ENCODE results near the gene CDR2.

The CDR2 gene

DNA sequence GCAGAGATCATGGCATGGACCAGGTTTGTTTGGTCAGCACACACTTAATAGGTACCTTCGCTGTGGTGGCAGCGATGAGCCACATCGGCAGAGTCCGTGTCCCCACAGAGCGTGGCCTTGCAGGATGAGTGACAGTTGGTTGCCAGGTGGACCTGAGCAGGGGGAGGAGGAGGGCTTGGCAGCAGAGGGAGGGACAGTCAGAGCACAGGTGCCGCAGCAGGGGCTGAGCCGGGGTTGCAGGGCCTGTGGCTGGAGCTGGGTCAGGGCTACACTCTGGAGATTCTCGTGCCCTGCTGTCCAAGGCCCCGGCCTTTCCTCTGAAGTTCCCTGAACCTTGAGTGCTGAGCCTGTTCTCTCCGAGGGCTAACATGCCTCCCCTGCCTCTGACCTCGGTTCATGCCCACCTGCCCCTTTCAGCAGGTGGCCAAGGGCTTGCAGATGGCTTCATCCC lies 52.4 kb downstream of the CDR2 start:
- H3K9ac ChIP-seq (ENCODE audit: insufficient read length), result no peak overlapping the region

DNA sequence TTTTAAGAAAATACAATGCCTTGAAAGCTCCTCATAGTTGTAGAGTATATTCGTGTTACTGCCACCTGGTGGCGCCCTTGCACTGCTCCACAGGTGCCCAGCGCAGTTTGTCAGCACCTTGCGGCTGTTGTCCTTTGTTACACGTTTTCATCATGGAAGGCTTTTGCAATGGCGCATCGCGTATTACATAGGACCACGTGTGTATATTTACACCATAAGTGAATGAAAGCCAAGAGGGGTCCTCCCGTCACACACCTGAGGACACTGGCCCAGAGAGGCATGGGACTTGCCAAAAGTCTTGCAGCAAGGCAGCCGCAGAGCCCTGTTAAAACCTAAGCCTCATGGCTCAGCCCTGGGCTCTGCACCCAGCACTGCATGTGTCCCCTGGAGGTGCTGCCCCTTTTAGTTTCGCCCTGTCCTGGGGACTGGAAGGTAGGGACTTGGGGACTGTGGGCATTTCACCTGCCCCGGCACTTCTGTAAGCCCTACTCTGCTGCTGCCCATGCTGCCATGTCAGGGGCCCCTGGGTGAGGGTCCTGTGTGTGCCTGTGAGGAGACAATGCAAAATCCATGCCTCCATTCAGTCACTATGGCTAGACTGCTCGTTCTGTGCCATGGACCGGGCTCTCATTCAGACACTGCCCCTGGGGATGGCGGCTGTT lies 52.9 kb downstream of the CDR2 start:
- no peak overlapping the region for H3K9ac ChIP-seq (ENCODE audit: insufficient read length)
- H3K9me3 ChIP-seq (ENCODE audit: low read depth, low read length), result no peaks in the 10 kb centered on the region
- no peak overlapping the region for H3K27ac ChIP-seq
- DNase-seq (ENCODE audit: low read depth, low spot score), result no peak
- no peak for TF ChIP-seq POLR2AphosphoS5 (IDR thresholded peaks at IDR 0.05; ENCODE audit: borderline replicate concordance, low read depth, low read length)
- no peak for TF ChIP-seq EZH2 (IDR thresholded peaks at IDR 0.05)
- no peak for TF ChIP-seq FOXP2 (optimal IDR thresholded peaks at IDR 0.05; ENCODE audit: control extremely low read depth, extremely low read length, insufficient read depth)
- H3K4me3 ChIP-seq, result no peak overlapping the region
- peaks cover 71% of the 10 kb centered on the region for H3K36me3 ChIP-seq (ENCODE audit: insufficient read depth, low read length)

More for the DNA sequence above, 52.4 kb downstream of the CDR2 start:
- Histone ChIP-seq H3K9me3 (ENCODE audit: low read depth, low read length) (no peaks in the 10 kb centered on the region), H3K4me3 (no peak overlapping the region), H3K27ac (no peak overlapping the region), H3K36me3 (ENCODE audit: insufficient read depth, low read length) (peaks cover 72% of the 10 kb centered on the region)
- DNase-seq (ENCODE audit: low read depth, low spot score), result no peak
- TF ChIP-seq POLR2AphosphoS5 (IDR thresholded peaks at IDR 0.05; ENCODE audit: borderline replicate concordance, low read depth, low read length) (no peak), EZH2 (IDR thresholded peaks at IDR 0.05) (no peak), FOXP2 (optimal IDR thresholded peaks at IDR 0.05; ENCODE audit: control extremely low read depth, extremely low read length, insufficient read depth) (no peak)

DNA sequence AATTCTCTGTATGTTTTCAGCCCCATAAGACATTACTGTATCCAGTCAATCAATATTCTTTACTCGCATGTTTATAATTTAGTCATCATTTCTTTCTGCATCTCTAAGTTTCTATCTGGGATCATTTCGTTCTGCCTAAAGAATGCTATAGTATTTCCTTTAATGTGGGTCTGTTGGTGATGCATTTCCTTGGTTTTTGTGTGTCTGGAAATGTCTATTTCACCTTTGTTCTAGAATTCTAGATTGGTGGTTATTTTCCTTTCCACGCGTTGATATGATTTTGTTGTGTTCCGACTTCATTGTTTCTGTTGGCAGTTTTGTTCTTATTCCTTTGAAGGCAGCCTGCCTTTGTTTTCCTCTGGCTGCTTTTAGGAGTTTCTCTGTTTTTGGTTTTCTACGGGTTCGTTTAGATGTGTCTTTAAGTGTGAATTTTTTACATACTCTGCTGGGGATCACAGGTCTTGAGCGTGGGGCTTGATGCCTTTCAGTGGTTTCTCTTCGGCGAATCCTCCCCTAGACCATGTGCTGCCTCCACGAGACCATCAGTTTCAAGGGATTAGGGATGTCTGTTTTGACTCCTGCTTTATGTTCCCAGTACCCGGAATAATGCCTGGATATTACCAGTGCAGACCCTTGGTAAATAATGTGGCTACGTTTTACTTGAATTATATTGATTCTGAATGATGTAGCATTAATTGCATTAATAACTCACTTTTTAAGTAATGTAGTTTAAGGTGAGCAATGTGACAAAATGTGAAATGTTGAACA lies 53.7 kb downstream of the CDR2 start:
- Histone ChIP-seq H3K27ac (no peak overlapping the region), H3K36me3 (ENCODE audit: insufficient read depth, low read length) (peaks cover 76% of the 10 kb centered on the region), H3K4me3 (no peak overlapping the region), H3K9ac (ENCODE audit: insufficient read length) (no peak overlapping the region), H3K9me3 (ENCODE audit: low read depth, low read length) (no peaks in the 10 kb centered on the region)
- DNase-seq (ENCODE audit: low read depth, low spot score), result no peak
- TF ChIP-seq EZH2 (IDR thresholded peaks at IDR 0.05), result no peak
- no peak for TF ChIP-seq FOXP2 (optimal IDR thresholded peaks at IDR 0.05; ENCODE audit: control extremely low read depth, extremely low read length, insufficient read depth)
- TF ChIP-seq POLR2AphosphoS5 (IDR thresholded peaks at IDR 0.05; ENCODE audit: borderline replicate concordance, low read depth, low read length), result no peak

DNA sequence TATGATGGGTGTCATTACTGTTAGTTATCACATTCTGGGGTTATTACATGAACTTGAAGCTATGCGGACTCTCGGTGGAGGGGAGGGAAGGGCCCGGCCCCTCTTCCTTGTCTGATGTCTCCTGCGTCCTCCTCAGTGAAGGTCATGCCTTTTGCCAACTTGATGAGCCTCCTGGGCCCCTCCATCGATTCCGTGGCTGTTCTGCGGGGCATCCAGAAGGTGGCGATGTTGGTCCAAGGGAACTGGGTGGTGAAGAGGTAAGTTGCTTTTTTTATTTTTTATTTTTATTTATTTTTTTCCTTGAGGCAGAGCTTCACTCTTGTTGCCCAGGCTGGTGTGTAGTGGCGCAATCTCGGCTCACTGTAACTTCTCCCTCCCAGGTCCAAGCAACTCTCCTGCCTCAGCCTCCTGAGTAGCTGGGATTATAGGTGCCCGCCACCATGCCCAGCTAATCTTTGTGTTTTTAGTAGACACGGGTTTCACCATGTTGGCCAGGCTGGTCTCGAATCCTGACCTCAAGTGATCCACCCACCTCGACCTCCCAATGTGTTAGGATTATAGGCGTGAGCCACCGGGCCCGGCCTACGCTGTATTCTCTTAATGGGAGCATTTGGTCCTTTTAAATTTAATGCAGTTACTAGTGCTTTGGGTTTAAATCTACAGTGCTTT lies 55.6 kb downstream of the CDR2 start:
- no peak overlapping the region for H3K27ac ChIP-seq
- no peak for DNase-seq (ENCODE audit: low read depth, low spot score)
- TF ChIP-seq POLR2AphosphoS5 (IDR thresholded peaks at IDR 0.05; ENCODE audit: borderline replicate concordance, low read depth, low read length), result no peak
- no peak for TF ChIP-seq EZH2 (IDR thresholded peaks at IDR 0.05)
- no peak for TF ChIP-seq FOXP2 (optimal IDR thresholded peaks at IDR 0.05; ENCODE audit: control extremely low read depth, extremely low read length, insufficient read depth)
- H3K9me3 ChIP-seq (ENCODE audit: low read depth, low read length), result no peaks in the 10 kb centered on the region
- peaks cover 72% of the 10 kb centered on the region for H3K36me3 ChIP-seq (ENCODE audit: insufficient read depth, low read length)
- H3K9ac ChIP-seq (ENCODE audit: insufficient read length), result no peak overlapping the region
- no peak overlapping the region for H3K4me3 ChIP-seq

DNA sequence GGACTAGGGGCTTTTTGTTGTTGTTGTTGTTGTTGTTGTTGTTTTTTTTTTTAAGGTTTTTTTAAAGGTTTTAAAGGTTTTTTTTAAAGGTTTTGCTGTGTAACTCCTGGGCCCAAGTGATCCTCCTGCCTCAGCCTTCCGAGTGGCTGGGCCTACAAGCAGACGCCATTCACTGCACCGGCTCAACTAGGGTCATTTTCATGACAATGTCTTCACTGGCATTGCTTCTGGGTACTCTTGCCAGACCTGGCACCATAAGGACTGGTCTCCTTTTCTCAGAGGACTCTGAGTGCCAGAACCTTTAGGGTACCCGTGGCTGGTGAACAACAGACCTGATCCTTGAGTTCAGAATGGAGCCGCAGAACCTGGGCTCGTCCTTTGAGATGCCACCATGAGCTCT lies 56.8 kb downstream of the CDR2 start:
- Histone ChIP-seq H3K27ac (no peak overlapping the region), H3K9me3 (ENCODE audit: low read depth, low read length) (no peaks in the 10 kb centered on the region), H3K9ac (ENCODE audit: insufficient read length) (no peak overlapping the region), H3K36me3 (ENCODE audit: insufficient read depth, low read length) (peaks cover 71% of the 10 kb centered on the region), H3K4me3 (no peak overlapping the region)
- TF ChIP-seq EZH2 (IDR thresholded peaks at IDR 0.05), result no peak
- TF ChIP-seq POLR2AphosphoS5 (IDR thresholded peaks at IDR 0.05; ENCODE audit: borderline replicate concordance, low read depth, low read length), result no peak
- no peak for TF ChIP-seq FOXP2 (optimal IDR thresholded peaks at IDR 0.05; ENCODE audit: control extremely low read depth, extremely low read length, insufficient read depth)
- DNase-seq (ENCODE audit: low read depth, low spot score), result no peak

DNA sequence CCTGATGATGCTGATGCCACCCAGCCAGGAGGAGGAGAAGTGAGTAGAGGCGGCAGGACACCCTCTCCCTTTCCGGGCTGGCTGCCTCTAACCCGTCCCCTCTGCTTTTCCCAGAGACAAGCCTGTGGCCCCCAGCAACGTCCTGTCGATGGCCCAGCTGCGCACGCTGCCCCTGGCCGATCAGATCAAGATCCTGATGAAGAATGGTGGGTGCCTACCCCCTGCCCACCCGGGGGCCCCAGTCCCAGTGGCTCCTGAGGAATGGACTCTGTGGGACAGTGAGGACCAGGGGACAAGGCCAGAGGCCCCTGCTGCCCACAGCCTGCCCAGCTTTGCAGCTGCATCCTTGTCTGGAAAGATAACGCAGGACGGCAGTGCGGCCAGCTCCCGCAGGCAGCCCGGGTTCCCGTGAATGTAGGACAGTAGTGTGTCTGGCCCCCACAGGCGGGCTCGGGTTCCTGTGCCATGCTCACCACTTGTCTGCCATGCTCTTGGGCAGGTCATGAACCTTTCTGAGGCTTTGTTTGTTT lies 57.4 kb downstream of the CDR2 start:
- DNase-seq (ENCODE audit: low read depth, low spot score), result no peak
- Histone ChIP-seq H3K9ac (ENCODE audit: insufficient read length) (no peak overlapping the region), H3K4me3 (no peak overlapping the region), H3K36me3 (ENCODE audit: insufficient read depth, low read length) (peaks cover 71% of the 10 kb centered on the region), H3K27ac (no peak overlapping the region), H3K9me3 (ENCODE audit: low read depth, low read length) (no peaks in the 10 kb centered on the region)
- no peak for TF ChIP-seq EZH2 (IDR thresholded peaks at IDR 0.05)
- no peak for TF ChIP-seq FOXP2 (optimal IDR thresholded peaks at IDR 0.05; ENCODE audit: control extremely low read depth, extremely low read length, insufficient read depth)
- no peak for TF ChIP-seq POLR2AphosphoS5 (IDR thresholded peaks at IDR 0.05; ENCODE audit: borderline replicate concordance, low read depth, low read length)

DNA sequence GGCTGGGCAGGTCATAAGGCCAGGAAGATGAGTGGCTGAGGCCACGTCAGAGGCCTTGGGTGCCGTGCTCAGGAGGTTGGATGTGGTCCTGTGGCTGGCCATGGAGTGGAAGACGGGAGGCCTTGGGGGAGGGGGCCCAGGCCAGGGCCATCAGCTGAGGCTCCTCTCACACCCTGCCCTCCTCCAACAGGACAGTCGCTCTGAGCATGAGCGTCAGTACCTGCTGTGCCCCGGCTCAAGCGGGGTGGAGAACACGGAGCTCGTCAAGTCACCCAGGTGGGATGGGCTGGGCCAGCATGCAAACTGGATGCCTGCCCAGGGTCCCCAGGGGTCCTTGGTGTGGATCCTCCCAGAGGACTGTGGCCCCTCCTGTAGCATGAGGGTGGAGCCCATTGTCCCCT lies 58.0 kb downstream of the CDR2 start:
- H3K27ac ChIP-seq, result no peak overlapping the region
- H3K9ac ChIP-seq (ENCODE audit: insufficient read length), result no peak overlapping the region
- no peaks in the 10 kb centered on the region for H3K9me3 ChIP-seq (ENCODE audit: low read depth, low read length)
- H3K4me3 ChIP-seq, result no peak overlapping the region
- no peak for DNase-seq (ENCODE audit: low read depth, low spot score)
- TF ChIP-seq EZH2 (IDR thresholded peaks at IDR 0.05) (no peak), POLR2AphosphoS5 (IDR thresholded peaks at IDR 0.05; ENCODE audit: borderline replicate concordance, low read depth, low read length) (no peak), FOXP2 (optimal IDR thresholded peaks at IDR 0.05; ENCODE audit: control extremely low read depth, extremely low read length, insufficient read depth) (no peak)
- peaks cover 72% of the 10 kb centered on the region for H3K36me3 ChIP-seq (ENCODE audit: insufficient read depth, low read length)

DNA sequence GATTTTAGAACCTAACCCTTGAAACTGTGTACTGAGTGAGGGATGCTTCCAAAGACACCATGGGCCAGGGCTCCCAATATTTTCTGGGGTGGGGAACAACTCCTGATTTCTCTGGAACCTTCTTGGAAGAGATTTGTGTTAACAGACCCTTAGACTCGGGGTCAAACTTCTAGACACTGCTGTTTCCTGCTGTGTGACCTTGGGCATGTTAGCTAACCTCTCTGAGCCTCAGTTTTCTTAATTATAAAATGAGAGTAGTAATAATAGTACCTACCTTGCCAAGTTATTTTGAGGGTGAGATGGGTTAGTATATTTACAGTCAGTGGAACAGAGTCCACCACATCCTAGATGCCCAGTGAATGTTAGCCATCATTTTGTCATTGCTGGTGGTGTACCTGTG lies 58.4 kb downstream of the CDR2 start:
- no peak overlapping the region for H3K9ac ChIP-seq (ENCODE audit: insufficient read length)
- H3K36me3 ChIP-seq (ENCODE audit: insufficient read depth, low read length), result peaks cover 69% of the 10 kb centered on the region
- TF ChIP-seq FOXP2 (optimal IDR thresholded peaks at IDR 0.05; ENCODE audit: control extremely low read depth, extremely low read length, insufficient read depth) (no peak), POLR2AphosphoS5 (IDR thresholded peaks at IDR 0.05; ENCODE audit: borderline replicate concordance, low read depth, low read length) (no peak), EZH2 (IDR thresholded peaks at IDR 0.05) (no peak)
- DNase-seq (ENCODE audit: low read depth, low spot score), result no peak
- H3K27ac ChIP-seq, result no peak overlapping the region
- no peaks in the 10 kb centered on the region for H3K9me3 ChIP-seq (ENCODE audit: low read depth, low read length)
- H3K4me3 ChIP-seq, result no peak overlapping the region

Data from SK-N-MC (cell line).